Effector CD4-positive, alpha-beta T cell (primary cell): Measurements from ENCODE around the gene PRKAG3. TPM values are rescaled to one million over a fixed set of nuclear protein-coding genes. Genes with fewer than 3 reads are reported as not detected.

ENCODE experiments used
- DNase-seq: peaks from one replicate; pipeline ENCODE4 v3.0.0-alpha.2; 2020
- total RNA-seq: gene quantifications from one replicate; lab custom pipeline; 2026; lab: John Stamatoyannopoulos, UW

Gene PRKAG3
- total RNA-seq: not detected

GRCh38 chr2:218831378-218831990 lies at the start of gene PRKAG3:
TSS of gene PRKAG3 (minus strand) at chr2:218831803.
- no peak for DNase-seq

GRCh38 chr2:218880859-218881594 lies 49.4 kb upstream of the PRKAG3 start:
- DNase-seq: no peak

GRCh38 chr2:218880102-218880858 lies 48.7 kb upstream of the PRKAG3 start, which contains the start of gene WNT10A:
TSS of gene WNT10A (plus strand) at chr2:218880852. CDS start at chr2:218880996, 144 bp downstream.
- peak; percentile 89 for DNase-seq

- no peak for DNase-seq
Measured at GRCh38 chr2:218879776-218880101, 48.1 kb upstream of the PRKAG3 start.

- DNase-seq: no peak
Measured at GRCh38 chr2:218878926-218879761, 47.5 kb upstream of the PRKAG3 start.

- DNase-seq: no peak
Measured at GRCh38 chr2:218878486-218878885, 46.9 kb upstream of the PRKAG3 start.

GRCh38 chr2:218877891-218878290 lies 46.3 kb upstream of the PRKAG3 start:
- DNase-seq: no peak

GRCh38 chr2:218877331-218877730 lies 45.7 kb upstream of the PRKAG3 start:
- DNase-seq: no peak

GRCh38 chr2:218876562-218877219 lies 45.1 kb upstream of the PRKAG3 start:
- DNase-seq: peak; percentile 68

GRCh38 chr2:218875692-218876246 lies 44.2 kb upstream of the PRKAG3 start:
- no peak for DNase-seq

- no peak for DNase-seq
Measured at GRCh38 chr2:218873359-218874194, 42.0 kb upstream of the PRKAG3 start.

GRCh38 chr2:218872645-218873358 lies 41.2 kb upstream of the PRKAG3 start:
- no peak for DNase-seq

- DNase-seq: no peak
Measured at GRCh38 chr2:218871345-218872302, 40.0 kb upstream of the PRKAG3 start.

- no peak for DNase-seq
Measured at GRCh38 chr2:218870984-218871344, 39.4 kb upstream of the PRKAG3 start.

GRCh38 chr2:218869064-218869463 lies 37.5 kb upstream of the PRKAG3 start:
- DNase-seq: no peak

GRCh38 chr2:218867900-218868299 lies 36.3 kb upstream of the PRKAG3 start:
- no peak for DNase-seq

GRCh38 chr2:218865999-218866398 lies 34.4 kb upstream of the PRKAG3 start:
- DNase-seq: no peak

- no peak for DNase-seq
Measured at GRCh38 chr2:218865396-218865795, 33.8 kb upstream of the PRKAG3 start.

GRCh38 chr2:218863021-218863520 lies 31.5 kb upstream of the PRKAG3 start:
- no peak for DNase-seq
